ENCODE data around the gene MPV17L.
A peak's percentile ranks its signal among the peaks of the same experiment; 100 is the strongest.
"Not testable (repeated sequence)": the region's sequence is repeated elsewhere in the genome, so short reads cannot be mapped to it uniquely, and the experiment has no call there.

The MPV17L gene

DNA sequence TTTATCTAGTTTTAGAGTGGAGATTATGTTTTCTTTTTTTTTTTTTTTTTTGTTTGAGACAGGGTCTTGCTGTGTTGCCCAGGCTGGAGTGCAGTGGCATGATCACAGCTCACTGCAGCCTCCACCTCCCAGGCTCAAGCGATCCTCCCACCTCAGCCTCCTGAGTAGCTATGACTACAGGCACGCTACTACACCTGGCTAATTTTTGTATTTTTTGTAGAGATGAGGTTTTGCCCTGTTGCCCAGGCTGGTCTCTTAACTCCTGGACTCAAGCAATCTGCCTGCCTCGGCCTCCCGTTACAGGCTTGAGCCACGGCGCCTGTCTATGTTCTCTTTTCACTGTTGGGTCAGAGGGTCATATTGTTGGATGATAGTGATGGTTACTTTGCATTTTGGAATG lies 4.8 kb downstream of the MPV17L start:
- H3K27ac Mint-ChIP-seq; H3K9me3 Mint-ChIP-seq (ENCODE audit: low read depth): not testable (repeated sequence)

GRCh38 chr16:15401972-15402371 lies 6.4 kb downstream of the MPV17L start:
- Mint-ChIP-seq H3K27me3 (peaks cover 6% of the 10 kb centered on the region), H3K9me3 (ENCODE audit: low read depth) (no peaks in the 10 kb centered on the region), H3K4me3 (no peak overlapping the region), H3K36me3 (no peaks in the 10 kb centered on the region), H3K4me1 (ENCODE audit: low read depth) (no peaks in the 10 kb centered on the region), H3K27ac (no peak overlapping the region)

More for the DNA sequence above, 4.8 kb downstream of the MPV17L start:
- not testable (repeated sequence) for H3K36me3 Mint-ChIP-seq; H3K4me1 Mint-ChIP-seq (ENCODE audit: low read depth); H3K27me3 Mint-ChIP-seq; H3K4me3 Mint-ChIP-seq

- Mint-ChIP-seq H3K4me1 (ENCODE audit: low read depth) (no peaks in the 10 kb centered on the region), H3K27ac (no peak overlapping the region), H3K36me3 (no peaks in the 10 kb centered on the region), H3K27me3 (peaks cover 3% of the 10 kb centered on the region), H3K9me3 (ENCODE audit: low read depth) (no peaks in the 10 kb centered on the region), H3K4me3 (no peak overlapping the region)
These were observed 7.9 kb downstream of the MPV17L start for GRCh38 chr16:15403392-15403995.

DNA sequence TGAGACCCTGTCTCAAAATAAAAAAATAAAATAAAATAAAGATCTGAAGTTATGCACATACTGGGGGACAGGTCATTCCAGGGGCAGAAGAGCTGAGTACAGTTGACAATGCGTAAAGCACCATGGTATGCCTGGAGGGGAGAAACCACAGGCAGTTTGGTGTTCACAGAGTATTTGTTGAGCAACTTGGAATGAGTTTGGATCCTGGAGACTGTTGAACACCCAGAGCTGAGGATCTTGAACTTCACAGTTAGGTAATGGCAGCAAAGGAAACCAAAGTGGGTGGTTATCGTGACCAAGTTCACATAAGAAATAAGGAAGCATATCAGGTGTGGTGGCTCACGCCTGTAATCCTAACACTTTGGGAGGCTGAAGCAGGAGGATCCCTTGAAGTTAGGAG lies 8.5 kb downstream of the MPV17L start:
- not testable (repeated sequence) for H3K4me1 Mint-ChIP-seq (ENCODE audit: low read depth); H3K9me3 Mint-ChIP-seq (ENCODE audit: low read depth); H3K4me3 Mint-ChIP-seq; H3K27ac Mint-ChIP-seq; H3K27me3 Mint-ChIP-seq; H3K36me3 Mint-ChIP-seq

- Mint-ChIP-seq H3K27ac (no peak overlapping the region), H3K4me3 (no peak overlapping the region), H3K36me3 (no peaks in the 10 kb centered on the region), H3K4me1 (ENCODE audit: low read depth) (no peaks in the 10 kb centered on the region), H3K27me3 (no peaks in the 10 kb centered on the region), H3K9me3 (ENCODE audit: low read depth) (no peaks in the 10 kb centered on the region)
These were observed 9.2 kb downstream of the MPV17L start for GRCh38 chr16:15404792-15405191.

DNA sequence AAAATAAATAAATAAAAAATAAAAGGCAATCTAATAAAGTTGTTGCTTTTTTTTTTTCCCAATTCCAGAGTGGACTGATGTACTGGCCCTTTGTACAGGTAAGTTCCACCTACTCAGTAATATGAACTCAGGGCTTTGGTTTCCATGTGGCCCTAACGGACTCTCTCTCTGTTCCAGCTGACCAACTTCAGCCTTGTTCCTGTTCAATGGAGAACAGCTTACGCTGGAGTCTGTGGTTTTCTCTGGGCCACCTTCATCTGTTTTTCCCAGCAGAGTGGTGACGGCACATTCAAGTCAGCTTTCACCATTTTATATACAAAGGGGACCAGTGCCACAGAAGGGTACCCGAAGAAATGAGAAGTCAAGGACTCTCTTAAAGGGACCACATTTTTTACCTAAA lies 12.2 kb downstream of the MPV17L start:
- not testable (repeated sequence) for H3K4me1 Mint-ChIP-seq (ENCODE audit: low read depth); H3K36me3 Mint-ChIP-seq; H3K27me3 Mint-ChIP-seq; H3K9me3 Mint-ChIP-seq (ENCODE audit: low read depth); H3K4me3 Mint-ChIP-seq; H3K27ac Mint-ChIP-seq

DNA sequence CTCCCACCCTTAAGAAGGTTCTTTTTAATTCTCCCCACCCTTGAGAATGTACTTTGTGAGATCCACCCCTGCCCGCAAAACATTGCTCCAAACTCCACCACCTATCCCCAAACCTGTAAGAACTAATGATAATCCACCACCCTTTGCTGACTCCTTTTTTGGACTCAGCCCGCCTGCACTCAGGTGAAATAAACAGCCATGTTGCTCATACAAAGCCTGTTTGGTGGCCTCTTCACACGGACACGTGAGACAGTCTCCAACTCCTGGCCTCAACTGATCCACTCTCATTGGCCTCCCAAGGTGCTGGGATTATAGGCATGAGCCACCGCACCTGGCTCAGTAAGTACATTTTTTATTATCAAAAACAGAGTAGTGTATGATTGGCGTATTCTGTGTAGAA lies 13.9 kb downstream of the MPV17L start:
- not testable (repeated sequence) for H3K27me3 Mint-ChIP-seq; H3K9me3 Mint-ChIP-seq (ENCODE audit: low read depth); H3K4me3 Mint-ChIP-seq; H3K36me3 Mint-ChIP-seq; H3K4me1 Mint-ChIP-seq (ENCODE audit: low read depth); H3K27ac Mint-ChIP-seq

DNA sequence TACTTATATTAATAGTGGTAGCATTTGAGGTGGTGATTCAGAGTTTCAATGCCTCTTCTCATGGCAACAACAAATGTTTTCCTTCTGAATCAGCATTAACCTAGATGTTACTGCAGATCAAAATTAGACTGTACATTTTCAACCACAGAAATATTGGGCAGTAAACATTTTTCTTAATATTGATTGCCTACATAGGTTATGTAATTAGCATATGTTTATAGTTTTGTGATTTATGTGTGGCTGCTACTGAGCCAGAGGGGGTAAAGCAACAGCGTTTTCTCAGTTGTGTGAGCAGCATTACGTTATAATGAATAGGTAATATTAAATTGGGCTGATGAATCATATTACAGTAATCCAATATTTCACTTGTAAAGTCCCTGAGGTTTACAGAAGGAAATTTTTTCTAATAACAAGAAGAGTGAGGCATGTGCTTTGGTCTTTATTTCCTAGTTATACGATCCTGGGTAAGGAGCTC lies 20.0 kb downstream of the MPV17L start:
- Mint-ChIP-seq H3K27ac (no peak overlapping the region), H3K36me3 (no peaks in the 10 kb centered on the region), H3K4me3 (no peak overlapping the region), H3K9me3 (ENCODE audit: low read depth) (no peaks in the 10 kb centered on the region), H3K4me1 (ENCODE audit: low read depth) (no peaks in the 10 kb centered on the region), H3K27me3 (no peaks in the 10 kb centered on the region)

DNA sequence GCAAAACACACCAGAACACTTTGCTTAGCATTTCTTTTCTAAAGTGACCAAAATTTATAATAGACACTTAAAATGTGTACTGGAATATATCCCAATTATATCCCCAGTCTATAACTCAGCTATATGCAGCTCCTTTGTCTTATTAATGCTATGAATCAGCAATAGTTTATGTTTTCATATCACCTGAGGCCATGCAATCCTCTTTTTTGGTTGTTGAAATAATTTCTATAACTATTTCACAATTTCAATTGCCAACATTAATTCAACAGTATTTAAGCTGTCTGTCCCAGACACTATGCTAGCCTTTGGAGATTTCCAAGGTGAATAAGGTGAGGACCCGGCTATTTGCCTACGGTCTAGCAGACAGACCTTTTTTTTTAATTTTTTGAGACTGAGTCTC lies 21.6 kb downstream of the MPV17L start:
- Mint-ChIP-seq H3K36me3 (no peaks in the 10 kb centered on the region), H3K9me3 (ENCODE audit: low read depth) (no peaks in the 10 kb centered on the region), H3K27me3 (no peaks in the 10 kb centered on the region), H3K4me3 (no peak overlapping the region), H3K27ac (no peak overlapping the region), H3K4me1 (ENCODE audit: low read depth) (no peaks in the 10 kb centered on the region)

DNA sequence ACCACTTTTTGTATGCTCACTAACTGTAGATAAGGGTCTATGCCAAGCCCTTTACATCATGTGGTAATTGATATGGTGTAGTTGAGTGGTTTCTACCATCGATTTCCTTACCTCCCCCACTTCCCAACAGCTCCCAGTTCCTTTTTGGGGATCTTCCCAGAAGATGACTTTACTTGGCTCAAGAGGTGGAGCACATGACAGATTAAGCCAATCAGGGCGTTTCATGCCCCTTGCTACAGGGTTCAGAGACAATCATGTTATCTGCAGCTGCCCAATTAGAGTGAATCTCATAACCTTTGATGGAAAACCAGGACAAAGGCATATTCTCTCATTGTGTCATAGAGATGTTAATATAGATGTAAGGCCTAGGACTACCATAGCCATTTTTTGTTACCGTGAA lies 22.7 kb downstream of the MPV17L start:
- H3K4me3 Mint-ChIP-seq, result no peak overlapping the region
- H3K27ac Mint-ChIP-seq, result no peak overlapping the region
- no peaks in the 10 kb centered on the region for H3K27me3 Mint-ChIP-seq
- H3K36me3 Mint-ChIP-seq, result no peaks in the 10 kb centered on the region
- no peaks in the 10 kb centered on the region for H3K4me1 Mint-ChIP-seq (ENCODE audit: low read depth)
- H3K9me3 Mint-ChIP-seq (ENCODE audit: low read depth), result no peaks in the 10 kb centered on the region

GRCh38 chr16:15421696-15422095 lies 26.1 kb downstream of the MPV17L start:
- H3K4me3 Mint-ChIP-seq; H3K9me3 Mint-ChIP-seq (ENCODE audit: low read depth); H3K27ac Mint-ChIP-seq; H3K4me1 Mint-ChIP-seq (ENCODE audit: low read depth); H3K36me3 Mint-ChIP-seq; H3K27me3 Mint-ChIP-seq: not testable (repeated sequence)

DNA sequence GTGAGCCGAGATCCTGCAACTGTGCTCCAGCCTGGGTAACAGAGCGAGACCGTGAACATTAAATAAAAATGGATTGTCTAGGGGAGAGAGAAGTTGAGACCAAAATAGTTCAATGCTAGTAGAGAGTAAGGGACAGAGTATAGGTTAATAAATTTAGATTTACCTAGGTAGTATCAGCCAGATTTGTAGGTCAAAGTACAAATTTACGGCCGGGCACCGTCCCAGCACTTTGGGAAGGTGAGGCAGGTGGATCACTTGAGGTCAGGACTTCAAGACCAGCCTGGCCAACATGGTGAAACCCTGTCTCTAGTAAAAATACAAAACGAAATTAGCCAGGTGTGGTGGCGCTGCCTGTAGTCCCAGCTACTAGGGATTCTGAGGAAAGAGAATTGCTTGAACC lies 26.7 kb downstream of the MPV17L start:
- Mint-ChIP-seq H3K27ac (no peak overlapping the region), H3K4me1 (ENCODE audit: low read depth) (no peaks in the 10 kb centered on the region), H3K36me3 (no peaks in the 10 kb centered on the region), H3K27me3 (no peaks in the 10 kb centered on the region), H3K9me3 (ENCODE audit: low read depth) (no peaks in the 10 kb centered on the region), H3K4me3 (no peak overlapping the region)

DNA sequence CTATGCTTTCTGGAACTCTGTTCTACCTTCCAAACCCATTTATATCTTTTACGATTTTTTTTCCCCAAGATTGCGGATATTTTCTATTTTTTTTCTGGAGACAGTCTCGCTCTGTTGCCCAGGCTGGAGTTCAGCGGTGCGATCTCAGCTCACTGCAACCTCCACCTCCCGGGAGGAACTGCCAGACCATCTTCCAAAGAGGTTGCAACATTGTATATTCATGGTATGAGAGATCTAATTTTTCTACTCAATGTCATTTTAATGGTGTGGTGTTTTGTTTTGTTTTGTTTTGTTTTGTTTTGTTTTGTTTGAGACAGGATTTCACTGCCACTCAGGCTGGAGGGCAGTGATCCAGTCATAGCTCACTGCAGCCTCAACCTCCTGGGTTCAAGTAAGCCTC lies 30.3 kb downstream of the MPV17L start:
- Mint-ChIP-seq H3K36me3 (no peaks in the 10 kb centered on the region), H3K27me3 (no peaks in the 10 kb centered on the region), H3K9me3 (ENCODE audit: low read depth) (no peaks in the 10 kb centered on the region), H3K27ac (no peak overlapping the region), H3K4me3 (no peak overlapping the region), H3K4me1 (ENCODE audit: low read depth) (peaks cover 2% of the 10 kb centered on the region)

GRCh38 chr16:15426796-15427195 lies 31.2 kb downstream of the MPV17L start:
- Mint-ChIP-seq H3K4me1 (ENCODE audit: low read depth) (peaks cover 2% of the 10 kb centered on the region), H3K36me3 (no peaks in the 10 kb centered on the region), H3K9me3 (ENCODE audit: low read depth) (no peaks in the 10 kb centered on the region), H3K4me3 (no peak overlapping the region), H3K27ac (no peak overlapping the region), H3K27me3 (no peaks in the 10 kb centered on the region)

- Mint-ChIP-seq H3K4me3 (no peak overlapping the region), H3K4me1 (ENCODE audit: low read depth) (peaks cover 2% of the 10 kb centered on the region), H3K27ac (peak overlapping the region; percentile 29), H3K36me3 (no peaks in the 10 kb centered on the region), H3K9me3 (ENCODE audit: low read depth) (no peaks in the 10 kb centered on the region), H3K27me3 (no peaks in the 10 kb centered on the region)
These were observed 32.2 kb downstream of the MPV17L start for GRCh38 chr16:15427648-15428239.

GRCh38 chr16:15430884-15431283 lies 35.3 kb downstream of the MPV17L start:
- not testable (repeated sequence) for H3K4me3 Mint-ChIP-seq; H3K27ac Mint-ChIP-seq; H3K9me3 Mint-ChIP-seq (ENCODE audit: low read depth); H3K36me3 Mint-ChIP-seq; H3K27me3 Mint-ChIP-seq
- peaks cover 15% of the 10 kb centered on the region for H3K4me1 Mint-ChIP-seq (ENCODE audit: low read depth)

Measured in activated naive CD8-positive, alpha-beta T cell (primary cell).